ENCODE results near the gene EPYC.

- TF ChIP-seq CTCF (conservative IDR thresholded peaks at IDR 0.05; ENCODE audit: low read depth, low read length) (no peak), EZH2phosphoT487 (IDR thresholded peaks at IDR 0.05; ENCODE audit: borderline replicate concordance, low read length) (no peak)
Observed at GRCh38 chr12:90921536-90921935, 83.2 kb downstream of the EPYC start.

All from PC-3 (cell line).